Fibroblast of gingiva (primary cell): ENCODE measurements around the gene NR3C2.

Source experiments
- DNase-seq: peaks from one replicate; pipeline ENCODE4 v3.0.0-alpha.2; 2011; ENCODE audit warnings: low read depth

Gene NR3C2

DNA sequence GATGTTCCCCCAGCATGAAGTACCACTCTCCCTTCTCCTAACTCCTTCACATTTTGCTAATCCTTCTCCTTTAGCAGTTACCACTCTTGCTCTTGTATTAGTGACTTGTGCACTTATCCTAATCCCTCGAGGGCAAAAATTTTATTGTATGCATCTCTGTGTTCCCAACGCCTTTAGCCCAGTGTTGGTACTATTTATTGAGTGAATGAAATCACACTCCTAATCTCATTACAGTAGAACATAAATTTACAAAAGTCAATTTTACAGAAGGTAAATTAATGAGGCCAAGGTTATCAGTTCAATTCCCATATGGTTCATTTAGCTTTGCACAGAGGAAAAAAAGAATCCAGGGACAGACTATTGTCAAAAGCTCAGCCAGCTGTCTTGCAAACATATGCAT is 178.4 kb downstream of the NR3C2 start:
- DNase-seq = no peak

- no peak for DNase-seq
These were observed 179.1 kb downstream of the NR3C2 start for GRCh38 chr4:148263127-148263526.

DNA sequence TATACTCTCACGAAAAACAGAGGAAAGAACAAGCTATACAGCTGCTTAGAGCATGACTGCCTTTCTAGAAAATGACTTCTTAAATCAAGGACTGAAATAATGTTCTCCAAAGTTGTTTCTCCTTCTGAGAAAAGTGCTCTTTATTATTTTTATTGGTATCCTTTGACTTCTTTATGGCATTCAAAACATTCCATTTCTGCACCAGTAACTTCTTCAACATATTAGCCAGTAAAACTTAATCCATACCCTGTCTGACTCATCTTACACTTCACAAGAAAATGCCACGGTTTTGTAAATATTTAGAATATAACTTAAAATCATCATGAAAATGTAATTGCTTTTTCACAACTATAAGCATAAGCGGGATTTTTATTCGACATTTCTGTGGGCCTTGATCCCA is 180.4 kb downstream of the NR3C2 start:
- DNase-seq = no peak

- DNase-seq = no peak
These were observed 182.4 kb downstream of the NR3C2 start for GRCh38 chr4:148259841-148260240.

GRCh38 chr4:148258535-148258934 is 183.7 kb downstream of the NR3C2 start:
- DNase-seq = no peak

- no peak for DNase-seq
These were observed 186.9 kb downstream of the NR3C2 start for GRCh38 chr4:148255344-148255720.

- no peak for DNase-seq
These were observed 187.4 kb downstream of the NR3C2 start for GRCh38 chr4:148254621-148255343.

GRCh38 chr4:148253768-148254167 is 188.4 kb downstream of the NR3C2 start:
- no peak for DNase-seq

DNA sequence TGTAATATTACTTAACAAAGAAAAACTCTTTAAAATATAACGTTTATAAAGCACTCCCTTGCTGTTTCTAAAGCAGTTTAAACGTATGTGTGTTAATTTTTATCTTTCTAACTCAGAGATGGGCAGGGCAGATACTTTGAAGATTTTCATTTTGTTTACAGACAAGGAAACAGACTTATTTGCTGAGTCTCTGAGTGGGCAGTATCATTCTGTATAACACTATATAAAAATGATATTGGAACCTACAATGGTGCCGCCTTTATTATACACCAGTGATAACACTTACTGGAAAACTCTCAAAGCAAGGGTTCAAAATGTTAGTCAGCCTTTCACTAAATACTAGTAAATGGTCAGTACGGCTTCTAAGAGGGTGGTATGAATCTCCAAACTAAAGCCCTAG is 193.4 kb downstream of the NR3C2 start:
- DNase-seq = no peak

DNA sequence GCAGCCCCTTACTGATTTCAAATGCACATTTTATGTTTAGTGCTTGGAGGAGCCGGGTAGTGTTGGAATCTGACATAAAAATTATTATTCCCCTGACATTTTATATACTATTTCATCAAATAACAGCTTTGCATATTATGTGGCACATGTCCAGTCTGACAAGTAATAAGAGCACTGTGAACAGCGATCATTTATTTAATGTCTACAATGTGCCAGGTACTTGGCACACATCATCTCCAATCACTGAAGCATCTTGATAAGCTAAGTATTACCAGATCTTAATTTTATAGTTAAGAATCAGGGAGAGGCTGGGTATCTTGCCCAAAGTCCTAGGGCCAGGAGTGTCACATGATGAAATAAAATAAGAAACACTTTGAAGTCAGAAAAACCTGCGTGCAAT is 197.2 kb downstream of the NR3C2 start:
- DNase-seq = no peak

- DNase-seq = no peak
These were observed 198.4 kb downstream of the NR3C2 start for GRCh38 chr4:148243837-148244236.

GRCh38 chr4:148240241-148240640 is 202.0 kb downstream of the NR3C2 start:
- no peak for DNase-seq

DNA sequence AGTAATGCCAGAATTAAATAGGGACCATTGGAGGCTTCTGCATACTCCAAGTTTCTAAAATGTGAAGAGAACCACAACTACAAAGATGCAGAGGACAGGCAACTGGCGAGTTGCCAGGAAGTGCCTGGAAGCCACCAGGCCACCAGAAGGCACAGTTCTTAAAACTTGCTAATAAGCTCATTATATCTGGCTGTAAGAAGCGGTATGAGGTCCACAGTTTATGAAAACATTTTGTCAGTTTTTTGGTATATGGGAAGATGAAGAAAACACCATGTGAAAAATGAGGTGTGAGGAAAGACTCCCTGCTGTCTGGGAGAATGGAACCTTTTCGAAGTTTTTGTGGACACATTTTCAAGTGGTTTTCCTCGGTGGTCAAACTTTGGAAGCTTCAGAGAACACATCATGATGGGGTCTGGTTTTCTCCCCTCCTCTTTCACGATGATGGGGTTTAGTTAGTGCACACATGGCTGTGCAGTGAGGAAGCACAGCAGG is 202.7 kb downstream of the NR3C2 start:
- no peak for DNase-seq

DNA sequence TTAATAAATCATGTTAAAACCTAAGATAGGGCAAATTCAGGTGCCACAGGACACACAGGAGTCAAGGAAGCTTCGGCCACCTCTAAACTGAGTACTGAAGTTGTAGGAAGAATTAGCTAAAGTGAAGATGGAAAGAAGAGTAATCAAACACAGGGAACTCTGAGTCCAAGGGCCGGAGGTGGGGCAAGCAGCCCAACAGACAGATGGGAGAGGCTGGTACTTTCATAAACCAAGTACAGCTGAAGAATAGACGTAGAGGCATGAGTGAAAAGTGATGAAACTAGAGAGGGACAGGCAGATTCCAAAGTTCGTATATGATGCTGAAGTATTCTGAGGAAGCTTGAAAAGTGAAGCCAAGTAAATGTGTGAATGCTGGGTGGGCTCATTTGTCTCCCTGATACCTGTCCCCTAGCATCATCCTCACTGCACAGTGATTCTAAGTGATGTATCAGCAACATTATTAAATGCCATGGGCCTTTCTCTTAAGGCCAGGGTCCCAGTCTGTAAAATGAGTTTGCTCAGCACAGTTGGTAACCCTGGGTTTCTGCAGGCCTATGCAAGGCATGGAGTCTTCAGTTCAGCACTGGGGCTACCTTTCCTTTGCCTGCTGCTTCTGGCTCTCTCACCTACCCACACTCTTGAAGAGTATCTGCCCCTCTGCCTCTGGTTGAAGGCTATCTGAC is 203.3 kb downstream of the NR3C2 start:
- peak; percentile 12 for DNase-seq

DNA sequence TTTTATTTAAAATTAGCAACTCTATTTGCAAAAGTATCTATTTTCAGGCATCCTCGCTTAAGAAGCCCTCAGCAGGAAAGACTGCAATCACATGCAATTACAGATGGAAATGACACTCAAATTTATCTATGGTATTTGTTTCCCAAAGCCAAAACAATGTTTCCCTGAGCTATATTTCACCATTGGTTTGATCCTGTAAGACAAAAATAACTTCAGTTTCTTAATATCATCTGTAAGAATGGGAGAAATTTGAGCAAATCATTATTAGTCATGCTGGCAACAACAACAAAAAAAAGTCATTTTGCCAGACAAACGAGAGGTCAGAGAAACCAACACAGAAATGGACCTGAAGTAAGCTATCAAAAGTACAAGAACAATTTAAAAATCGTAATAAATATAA is 204.1 kb downstream of the NR3C2 start:
- peak; percentile 70 for DNase-seq

- DNase-seq = no peak
These were observed 206.4 kb downstream of the NR3C2 start for GRCh38 chr4:148235809-148236208.

- no peak for DNase-seq
These were observed 212.4 kb downstream of the NR3C2 start for GRCh38 chr4:148229798-148230197.

DNA sequence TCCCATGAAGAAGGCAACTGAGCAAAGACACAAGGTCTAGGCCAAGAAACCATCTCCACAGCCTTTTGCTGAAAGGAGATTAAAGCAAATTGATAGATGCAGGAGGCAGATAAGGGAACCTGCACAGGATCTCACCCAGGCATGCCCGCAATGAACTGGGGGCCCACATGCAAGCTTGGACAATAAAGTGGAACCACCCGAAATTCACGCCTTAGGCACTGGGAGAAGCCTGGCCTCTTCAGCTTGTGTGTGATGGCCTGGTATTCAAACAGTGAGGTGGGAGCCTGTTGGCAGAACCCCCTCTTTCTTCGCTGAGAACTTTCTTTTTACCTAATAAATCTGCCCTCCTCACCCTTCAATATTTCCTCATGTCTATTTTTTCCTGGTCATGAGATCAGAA is 213.2 kb downstream of the NR3C2 start:
- DNase-seq = no peak

- DNase-seq = no peak
These were observed 215.1 kb downstream of the NR3C2 start for GRCh38 chr4:148227147-148227546.

- no peak for DNase-seq
These were observed 215.9 kb downstream of the NR3C2 start for GRCh38 chr4:148226341-148226740.

- DNase-seq = no peak
These were observed 216.6 kb downstream of the NR3C2 start for GRCh38 chr4:148225639-148226038.

GRCh38 chr4:148224476-148224875 is 217.7 kb downstream of the NR3C2 start:
- DNase-seq = no peak

DNA sequence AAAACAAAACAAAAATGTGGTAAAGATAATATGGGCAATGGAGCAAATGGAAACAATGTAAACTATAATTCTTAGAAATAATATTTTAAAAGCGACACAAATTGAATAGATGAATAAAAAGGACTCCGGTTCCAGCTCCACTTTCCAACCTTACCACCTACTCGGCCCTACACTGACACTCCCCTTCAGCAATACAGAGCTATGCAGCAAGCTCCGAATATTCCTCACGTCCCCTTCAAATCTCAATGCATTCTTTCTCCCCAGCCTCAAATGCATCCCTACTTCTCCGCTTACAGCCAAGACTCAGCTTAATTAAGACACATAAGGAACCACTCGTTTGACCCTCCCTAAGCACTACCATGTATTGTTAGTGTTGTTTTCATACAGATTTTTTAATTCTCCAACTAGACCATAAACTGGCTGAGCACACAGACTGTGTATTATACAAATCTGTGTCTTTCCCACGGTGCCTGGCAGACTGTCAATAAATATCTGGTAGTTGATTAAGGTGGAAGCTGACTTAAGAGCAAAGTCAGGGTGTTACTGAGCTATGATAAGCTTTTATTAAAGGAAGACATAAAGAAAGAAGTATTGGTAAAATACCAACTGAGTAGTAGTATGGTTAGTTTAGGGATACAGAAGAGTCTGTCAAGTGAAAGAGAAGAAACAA is 219.1 kb downstream of the NR3C2 start:
- no peak for DNase-seq
